GM18520 (cell line): ENCODE measurements around the gene CCDC102B.

Experiments used
- ATAC-seq: cut with Tn5 transposase; IDR thresholded peaks from one replicate; pipeline ENCODE4 v1.9.1; 2021; ENCODE audit not compliant: unreplicated experiment

CCDC102B gene

DNA sequence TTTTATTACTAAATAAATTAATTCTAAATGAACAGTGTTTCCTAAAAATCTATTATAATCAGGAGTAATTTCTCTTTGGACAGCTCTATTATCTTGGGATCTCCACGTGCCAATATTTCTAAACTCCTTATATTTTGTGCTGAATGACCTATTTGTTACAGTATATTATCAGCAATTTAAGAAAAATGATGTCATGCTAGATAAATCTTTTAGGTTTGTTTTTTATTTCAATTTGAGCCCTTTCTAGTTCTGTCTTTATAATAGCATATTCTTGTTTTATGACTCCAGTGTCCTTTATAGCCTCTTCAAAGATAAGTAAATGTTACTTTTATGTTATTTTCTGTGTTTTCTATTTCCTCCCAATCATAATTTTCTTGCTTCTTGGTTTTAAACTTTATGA is 269.2 kb downstream of the CCDC102B start:
- no peak for ATAC-seq

- ATAC-seq: no peak
Observed at GRCh38 chr18:69071680-69072079, 273.8 kb downstream of the CCDC102B start.

GRCh38 chr18:69081846-69082245 is 284.0 kb downstream of the CCDC102B start:
- no peak for ATAC-seq

DNA sequence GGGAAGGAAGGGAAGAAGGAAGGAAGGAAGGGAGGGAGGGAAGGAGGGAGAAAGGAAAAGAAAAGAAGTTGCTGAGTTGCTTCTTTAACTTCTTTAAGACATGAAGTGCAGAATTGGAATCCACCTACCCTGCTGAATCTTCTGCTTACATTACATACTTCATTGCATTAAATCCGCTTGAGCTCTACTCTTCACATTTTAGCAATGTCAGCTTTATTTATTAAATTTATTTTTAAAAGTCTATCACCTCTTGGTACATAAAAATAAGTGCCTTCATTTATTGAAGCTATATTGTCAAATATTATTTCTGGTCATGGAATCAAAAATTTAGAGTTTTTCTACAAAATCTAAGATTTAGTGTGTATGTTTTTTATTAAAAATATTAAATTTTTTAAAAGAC is 284.6 kb downstream of the CCDC102B start:
- ATAC-seq: no peak

DNA sequence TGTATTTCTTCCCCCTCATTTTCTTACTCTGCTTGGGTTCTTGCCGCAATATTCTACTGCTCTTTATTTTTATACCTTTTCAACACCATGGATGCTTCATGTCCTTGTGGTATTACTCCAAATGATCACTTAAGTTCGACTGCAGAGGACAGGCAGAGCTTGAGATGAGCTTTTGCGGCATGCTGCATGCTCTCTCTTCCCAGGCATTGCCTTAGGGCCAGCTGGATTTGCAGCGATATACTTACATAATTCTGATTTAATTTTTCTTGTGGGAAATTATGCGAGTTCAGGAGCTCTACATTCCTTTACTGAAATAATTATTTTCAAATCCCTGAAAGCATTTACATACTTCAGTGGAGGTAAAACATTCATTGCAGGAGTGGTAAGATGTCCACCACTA is 288.1 kb downstream of the CCDC102B start:
- no peak for ATAC-seq

DNA sequence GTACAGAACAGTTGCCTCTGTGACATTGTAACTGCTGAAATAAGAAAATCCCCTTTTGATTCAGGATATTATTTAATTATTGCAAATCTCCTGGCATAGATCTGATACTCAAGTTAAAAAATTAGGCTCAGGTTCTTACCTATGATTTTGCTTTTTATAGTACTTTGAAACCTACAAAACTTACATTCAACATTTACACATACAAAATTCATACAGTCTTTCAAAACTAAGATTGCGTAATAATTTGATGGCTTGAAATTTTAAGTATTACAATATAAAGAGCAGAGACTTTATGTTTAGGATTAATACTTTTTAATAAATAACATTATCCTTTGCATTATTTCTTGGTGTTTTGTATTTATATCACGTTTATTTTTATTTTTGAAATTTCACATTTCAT is 291.1 kb downstream of the CCDC102B start:
- no peak for ATAC-seq

GRCh38 chr18:69097349-69097748 is 299.5 kb downstream of the CCDC102B start:
- ATAC-seq: peak; percentile 73

GRCh38 chr18:69102959-69103358 is 305.1 kb downstream of the CCDC102B start:
- no peak for ATAC-seq
